Left lung (tissue), 10 donors: Measurements from ENCODE around the gene DNAJB6. TPM values are rescaled to one million over a fixed set of nuclear protein-coding genes. Genes with fewer than 3 reads are reported as not detected.

Experiments
- ATAC-seq: fragments of 200-7000 bp; cut with Tn5 transposase; one replicate; pipeline ENCODE4 v1.9.1; 2020; ENCODE audit warnings: moderate library complexity
- DNase-seq, 4 donors: peaks; one replicate each; pipeline ENCODE4 v3.0.0-alpha.2; 2013 to 2020
- H3K27ac ChIP-seq, 2 donors: fragments of 200-600 bp; sonication (generic) in 1 of 2; one replicate each; pipeline versions ENCODE4 v1.5.0 to v1.8.0; 2020 to 2021
- H3K27me3 ChIP-seq, 2 donors: fragments of 200-600 bp; sonication (generic) in 1 of 2; one replicate each; pipeline versions ENCODE4 v1.5.0 to v1.8.0; 2020 to 2021
- H3K36me3 ChIP-seq, 2 donors: fragments of 200-600 bp; sonication (generic) in 1 of 2; one replicate each; pipeline versions ENCODE4 v1.5.0 to v1.8.0; 2020 to 2021
- H3K4me1 ChIP-seq, 2 donors: fragments of 200-600 bp; one replicate each; pipeline ENCODE4 v1.8.0; 2021
- H3K4me3 ChIP-seq, 2 donors: fragments of 200-600 bp; sonication (generic) in 1 of 2; one replicate each; pipeline versions ENCODE4 v1.5.0 to v1.8.0; 2020 to 2021; ENCODE audit warnings: mild to moderate bottlenecking in 1 of 2
- H3K9me3 ChIP-seq, 2 donors: fragments of 200-600 bp; sonication (generic) in 1 of 2; one replicate each; pipeline versions ENCODE4 v1.5.0 to v1.8.0; 2020 to 2021
- intact Hi-C, 2 donors: fragments of 100-400 bp; cut with DNase I; formaldehyde crosslinking; loops; one replicate each; pipeline versions ENCODE4 v1.11.2 to v1.14.2; 2022
- polyA plus RNA-seq, 6 donors: library from polyadenylated mRNA; unstranded; fragments of 120-200 nt; gene quantifications; one replicate each; pipeline ENCODE4 v1.2.1, GENCODE V29; 2013; ENCODE audit not compliant: insufficient read length in 6 of 6
- total RNA-seq, 2 donors: library from RNA; stranded (reverse); fragmentation: NEBNext Ultra II Directional; extraction: Animal tissue kit (Norgen Biotek cat#: 25700); gene quantifications; one replicate each; pipeline ENCODE4 v1.2.1, GENCODE V29; 2021
- TF ChIP-seq, protein P1 (sequence below), 2 donors: fragments of 200-600 bp; sonication (generic) in 1 of 2; IDR thresholded peaks; one replicate each; pipeline versions ENCODE4 v1.5.0 to v1.8.0; 2021; ENCODE audit warnings: antibody characterized with exemption in 2 of 2
- donor health status: DM: no; HTN: yes; CAD: no.
- donor health status: DM: no; HTN: no; CAD: no.

The DNAJB6 gene
- total and polyA plus RNA-seq, 8 donors = 76.6 to 150 (median 131) TPM

DNA sequence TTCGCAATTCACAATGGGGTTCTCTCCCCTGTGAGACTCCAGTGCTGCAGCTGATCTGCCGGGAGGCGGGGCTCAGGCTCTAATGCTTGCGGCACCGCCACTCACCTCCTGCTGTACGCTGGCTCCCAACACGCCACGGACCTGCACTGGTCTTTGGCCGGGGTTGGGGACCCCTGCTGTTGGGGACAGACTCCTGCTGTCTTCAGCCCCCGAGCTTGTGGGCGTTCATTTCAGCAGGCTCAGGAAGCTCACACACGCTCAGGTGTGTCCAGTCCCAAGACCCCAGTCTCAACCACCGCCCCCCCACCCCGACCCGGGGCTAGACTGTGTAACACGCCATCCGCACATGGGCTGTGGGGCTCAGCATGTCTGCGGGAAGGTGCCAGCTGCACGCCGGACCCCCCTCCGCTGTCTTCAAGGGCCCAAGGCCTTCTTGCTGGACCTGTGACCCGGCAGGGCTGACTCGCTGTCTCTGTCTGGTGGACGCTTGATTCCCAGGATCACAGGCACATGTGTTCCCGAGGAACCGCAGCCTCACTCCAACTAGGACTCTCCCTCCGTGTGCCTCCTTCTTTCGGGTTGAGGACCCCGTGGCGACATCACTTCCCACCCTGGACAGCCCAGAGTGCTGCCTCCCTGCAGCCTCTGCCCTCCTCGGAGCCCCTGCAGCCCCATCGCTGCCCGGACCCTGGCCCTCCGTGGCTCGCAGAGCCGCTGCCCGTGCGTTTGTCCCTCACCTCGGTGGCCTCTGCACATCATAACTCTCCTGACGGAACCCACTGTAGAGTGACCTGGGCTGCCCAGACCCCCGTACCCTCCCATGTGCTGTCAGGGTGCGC lies 106.4 kb downstream of the DNAJB6 start:
- no peaks in the 10 kb centered on the region for H3K9me3 ChIP-seq
- no peaks in the 10 kb centered on the region for H3K36me3 ChIP-seq
- ATAC-seq (no peak), DNase-seq (peak in 1 of 4 donors; percentile 64)
- H3K4me3 ChIP-seq = no peak overlapping the region
- TF ChIP-seq, protein P1, sequence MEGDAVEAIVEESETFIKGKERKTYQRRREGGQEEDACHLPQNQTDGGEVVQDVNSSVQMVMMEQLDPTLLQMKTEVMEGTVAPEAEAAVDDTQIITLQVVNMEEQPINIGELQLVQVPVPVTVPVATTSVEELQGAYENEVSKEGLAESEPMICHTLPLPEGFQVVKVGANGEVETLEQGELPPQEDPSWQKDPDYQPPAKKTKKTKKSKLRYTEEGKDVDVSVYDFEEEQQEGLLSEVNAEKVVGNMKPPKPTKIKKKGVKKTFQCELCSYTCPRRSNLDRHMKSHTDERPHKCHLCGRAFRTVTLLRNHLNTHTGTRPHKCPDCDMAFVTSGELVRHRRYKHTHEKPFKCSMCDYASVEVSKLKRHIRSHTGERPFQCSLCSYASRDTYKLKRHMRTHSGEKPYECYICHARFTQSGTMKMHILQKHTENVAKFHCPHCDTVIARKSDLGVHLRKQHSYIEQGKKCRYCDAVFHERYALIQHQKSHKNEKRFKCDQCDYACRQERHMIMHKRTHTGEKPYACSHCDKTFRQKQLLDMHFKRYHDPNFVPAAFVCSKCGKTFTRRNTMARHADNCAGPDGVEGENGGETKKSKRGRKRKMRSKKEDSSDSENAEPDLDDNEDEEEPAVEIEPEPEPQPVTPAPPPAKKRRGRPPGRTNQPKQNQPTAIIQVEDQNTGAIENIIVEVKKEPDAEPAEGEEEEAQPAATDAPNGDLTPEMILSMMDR (IDR thresholded peaks at IDR 0.05) = no peak
- H3K4me1 ChIP-seq = no peaks in the 10 kb centered on the region
- intact Hi-C loops = no loop called here
- H3K27ac ChIP-seq = no peak overlapping the region
- no peaks in the 10 kb centered on the region for H3K27me3 ChIP-seq

DNA sequence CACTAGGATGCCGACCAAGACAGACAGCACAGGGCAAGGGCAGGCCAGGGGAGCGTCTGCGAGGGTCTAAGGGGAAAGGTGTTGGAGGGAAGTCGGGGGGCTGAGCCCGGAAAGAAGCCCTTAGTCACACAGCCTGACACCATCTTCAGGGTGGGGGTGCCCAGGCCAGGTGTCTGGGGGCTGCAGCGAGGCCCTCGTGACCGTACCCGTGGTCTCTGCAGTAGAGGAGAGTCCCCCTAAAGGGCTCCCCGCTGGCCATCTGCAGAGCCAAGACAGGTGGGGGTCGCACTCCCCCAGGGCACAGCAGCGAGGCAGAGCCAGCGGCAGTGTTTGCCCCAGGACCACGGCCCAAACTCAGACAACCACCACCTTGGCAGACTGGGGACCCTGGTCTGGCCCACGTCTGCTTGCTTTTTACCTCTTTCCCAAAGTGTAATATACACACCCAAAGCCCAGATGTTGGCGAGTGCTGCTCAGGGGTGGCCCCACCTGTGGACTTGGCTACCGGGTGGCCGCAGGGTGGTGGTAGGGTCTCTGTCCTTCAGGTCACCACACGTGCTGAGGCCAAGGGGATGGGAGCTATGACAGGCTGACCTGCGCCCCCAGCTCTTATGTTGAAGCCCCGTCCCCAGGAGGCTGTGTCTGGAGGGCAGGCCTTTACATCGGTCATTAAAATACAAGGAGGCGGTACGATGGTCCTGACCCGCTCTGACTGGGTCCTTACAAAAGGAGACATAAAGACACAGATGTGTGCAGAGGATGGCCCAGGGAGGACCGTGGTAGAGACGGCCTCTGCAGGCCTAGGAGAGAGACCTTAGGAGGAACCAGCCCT lies 107.4 kb downstream of the DNAJB6 start:
- DNase-seq = peak in 1 of 4 donors; percentile 51
- ATAC-seq = no peak
- no peaks in the 10 kb centered on the region for H3K4me1 ChIP-seq
- intact Hi-C loops = no loop called here
- H3K4me3 ChIP-seq = no peak overlapping the region
- H3K9me3 ChIP-seq = no peaks in the 10 kb centered on the region
- TF ChIP-seq, protein P1 (IDR thresholded peaks at IDR 0.05) = no peak
- no peak overlapping the region for H3K27ac ChIP-seq
- no peaks in the 10 kb centered on the region for H3K36me3 ChIP-seq
- no peaks in the 10 kb centered on the region for H3K27me3 ChIP-seq

DNA sequence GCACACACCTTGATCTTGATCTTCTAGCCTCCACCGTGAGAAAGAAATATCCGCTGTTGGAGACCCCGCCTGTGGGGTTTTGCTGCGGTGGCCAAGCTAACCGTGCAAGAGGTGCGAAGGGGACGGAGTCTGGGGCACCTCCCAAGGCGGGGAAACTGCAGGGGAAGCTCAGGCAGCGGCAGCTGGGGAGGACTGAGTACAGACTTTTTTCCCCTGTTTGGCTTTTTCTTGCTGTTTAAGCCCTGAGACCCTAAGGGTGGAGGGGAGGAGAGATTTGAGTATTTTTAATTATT lies 108.0 kb downstream of the DNAJB6 start:
- H3K4me3 ChIP-seq = no peak overlapping the region
- TF ChIP-seq, protein P1 (IDR thresholded peaks at IDR 0.05) = no peak
- intact Hi-C loops = no loop called here
- no peaks in the 10 kb centered on the region for H3K36me3 ChIP-seq
- no peaks in the 10 kb centered on the region for H3K9me3 ChIP-seq
- ATAC-seq (no peak), DNase-seq (peak in 1 of 4 donors; percentile 59)
- no peaks in the 10 kb centered on the region for H3K27me3 ChIP-seq
- no peak overlapping the region for H3K27ac ChIP-seq
- H3K4me1 ChIP-seq = no peaks in the 10 kb centered on the region

DNA sequence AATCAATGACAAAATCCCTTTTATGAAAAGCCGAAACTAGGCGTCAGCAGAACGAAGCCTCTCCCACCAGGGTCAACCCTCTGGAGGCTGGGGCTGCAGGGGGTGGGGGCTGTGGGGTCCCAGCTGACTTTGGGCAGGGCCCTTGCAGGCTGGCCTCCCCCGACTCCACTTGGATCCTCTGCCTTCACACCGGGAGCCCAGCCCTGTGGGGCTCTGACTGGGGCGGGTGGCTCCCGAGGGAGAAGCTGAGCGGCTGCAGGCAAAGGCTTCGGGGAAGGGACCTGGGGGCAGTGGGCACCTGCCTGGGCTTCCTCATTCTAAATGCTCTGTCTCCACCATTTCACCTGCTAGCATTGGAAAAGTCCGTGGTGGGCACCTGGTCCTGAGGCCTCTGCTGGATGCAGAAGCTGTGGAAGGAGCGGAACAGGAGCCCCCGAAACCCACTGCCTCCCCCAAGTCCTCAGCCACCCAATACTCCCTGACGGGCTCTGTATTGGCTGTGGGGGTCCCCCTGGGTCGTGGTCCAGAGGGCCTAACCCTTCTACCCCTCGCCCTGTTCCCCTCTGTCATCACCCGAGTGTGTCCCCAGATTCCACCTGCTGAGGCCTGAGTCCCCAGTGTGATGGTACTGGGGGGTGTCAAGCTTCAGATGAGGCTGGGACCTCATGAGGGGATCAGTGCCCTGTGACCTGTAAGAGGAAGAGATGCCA lies 108.6 kb downstream of the DNAJB6 start:
- H3K4me1 ChIP-seq = no peaks in the 10 kb centered on the region
- H3K36me3 ChIP-seq = no peaks in the 10 kb centered on the region
- H3K4me3 ChIP-seq = no peak overlapping the region
- DNase-seq (peak in 1 of 4 donors; percentile 66), ATAC-seq (no peak)
- no peaks in the 10 kb centered on the region for H3K9me3 ChIP-seq
- intact Hi-C loops = no loop called here
- no peaks in the 10 kb centered on the region for H3K27me3 ChIP-seq
- H3K27ac ChIP-seq = no peak overlapping the region
- TF ChIP-seq, protein P1 (IDR thresholded peaks at IDR 0.05) = no peak

DNA sequence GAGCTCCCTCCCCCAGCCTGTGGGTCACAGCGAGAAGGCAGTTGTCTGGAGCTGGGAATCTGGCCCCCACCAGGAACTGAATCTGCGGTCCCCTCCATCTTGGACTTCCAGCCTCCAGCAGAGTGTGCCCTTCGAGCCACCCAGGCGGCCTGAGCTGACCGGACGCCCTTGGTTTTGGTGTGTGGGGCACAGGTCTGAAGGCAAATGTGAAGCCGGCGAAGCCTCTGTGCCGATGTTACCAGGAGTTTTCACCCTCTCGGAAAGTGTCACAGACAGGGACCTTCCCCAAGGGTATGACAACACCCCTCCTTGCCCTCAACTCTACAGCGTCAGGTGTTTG lies 109.1 kb downstream of the DNAJB6 start:
- DNase-seq = peak in 1 of 4 donors; percentile 55
- H3K27me3 ChIP-seq = no peaks in the 10 kb centered on the region
- no peak overlapping the region for H3K4me3 ChIP-seq
- no peaks in the 10 kb centered on the region for H3K4me1 ChIP-seq
- no peaks in the 10 kb centered on the region for H3K9me3 ChIP-seq
- no peak for ATAC-seq
- TF ChIP-seq, protein P1 (IDR thresholded peaks at IDR 0.05) = no peak
- H3K27ac ChIP-seq = no peak overlapping the region
- intact Hi-C loops = no loop called here
- no peaks in the 10 kb centered on the region for H3K36me3 ChIP-seq
